Measurements from ENCODE around the gene SOX8.
"Not testable (repeated sequence)": the region's sequence is repeated elsewhere in the genome, so short reads cannot be mapped to it uniquely, and the experiment has no call there.

Gene SOX8

GRCh38 chr16:1009358-1010150, 28.0 kb downstream of the SOX8 start:
- DNase-seq: no peak

- no peak for DNase-seq
Measured at GRCh38 chr16:1010251-1010650, 28.7 kb downstream of the SOX8 start.

- DNase-seq: no peak
Measured at GRCh38 chr16:1010815-1011214, 29.2 kb downstream of the SOX8 start.

- no peak for DNase-seq
Measured at GRCh38 chr16:1011316-1012082, 29.9 kb downstream of the SOX8 start.

- no peak for DNase-seq
Measured at GRCh38 chr16:1012135-1012534, 30.6 kb downstream of the SOX8 start.

GRCh38 chr16:1012722-1013592, 31.4 kb downstream of the SOX8 start:
- no peak for DNase-seq

GRCh38 chr16:1013593-1013900, 32.0 kb downstream of the SOX8 start:
- no peak for DNase-seq

- DNase-seq: no peak
Measured at GRCh38 chr16:1014221-1014620, 32.7 kb downstream of the SOX8 start.

GRCh38 chr16:1014771-1015495, 33.4 kb downstream of the SOX8 start:
- DNase-seq: no peak

- DNase-seq: no peak
Measured at GRCh38 chr16:1018447-1019198, 37.1 kb downstream of the SOX8 start.

GRCh38 chr16:1019231-1020090, 37.9 kb downstream of the SOX8 start:
- no peak for DNase-seq

- no peak for DNase-seq
Measured at GRCh38 chr16:1020091-1020399, 38.5 kb downstream of the SOX8 start.

- no peak for DNase-seq
Measured at GRCh38 chr16:1020591-1020990, 39.0 kb downstream of the SOX8 start.

GRCh38 chr16:1021553-1022160, 40.1 kb downstream of the SOX8 start:
- DNase-seq: no peak

GRCh38 chr16:1022466-1022865, 40.9 kb downstream of the SOX8 start:
- no peak for DNase-seq

GRCh38 chr16:1024138-1024537, 42.6 kb downstream of the SOX8 start:
- no peak for DNase-seq

- not testable (repeated sequence) for DNase-seq
Measured at GRCh38 chr16:1025183-1025809, 43.7 kb downstream of the SOX8 start.

- no peak for DNase-seq
Measured at GRCh38 chr16:1026057-1026783, 44.6 kb downstream of the SOX8 start.

GRCh38 chr16:1026784-1027500, 45.4 kb downstream of the SOX8 start:
- DNase-seq: no peak
